Jurkat, Clone E6-1 (cell line): Measurements from ENCODE around the gene CCDC34.
"Not testable (repeated sequence)": the region's sequence is repeated elsewhere in the genome, so short reads cannot be mapped to it uniquely, and the experiment has no call there.

Experiments used
- DNase-seq: peaks from one replicate; pipeline ENCODE4 v3.0.0-alpha.2; 2011; ENCODE audit warnings: low read depth, low spot score
- H3K4me3 ChIP-seq: 2 replicates; pipeline ENCODE4 v1.5.1; 2011; ENCODE audit warnings: mild to moderate bottlenecking, low read length, control low read depth, moderate library complexity

CCDC34 gene

GRCh38 chr11:27371489-27371888 is 8.5 kb upstream of the CCDC34 start:
- H3K4me3 ChIP-seq, result no peak overlapping the region
- DNase-seq, result no peak

- DNase-seq, result no peak
- H3K4me3 ChIP-seq, result no peak overlapping the region
These were observed 7.4 kb upstream of the CCDC34 start for GRCh38 chr11:27370374-27370773.

- DNase-seq, result no peak
- no peak overlapping the region for H3K4me3 ChIP-seq
These were observed 4.9 kb upstream of the CCDC34 start for GRCh38 chr11:27367881-27368280.

- no peak for DNase-seq
- H3K4me3 ChIP-seq, result peak overlapping the region; percentile 86
These were observed 632 bp upstream of the CCDC34 start for GRCh38 chr11:27363576-27364117.

- DNase-seq, result no peak
- H3K4me3 ChIP-seq, result peak overlapping the region; percentile 86
These were observed 1.2 kb downstream of the CCDC34 start for GRCh38 chr11:27361649-27362431.

- DNase-seq, result no peak
- no peak overlapping the region for H3K4me3 ChIP-seq
These were observed 4.7 kb downstream of the CCDC34 start for GRCh38 chr11:27358296-27358695.

- DNase-seq, result no peak
These were observed 5.8 kb downstream of the CCDC34 start for GRCh38 chr11:27357250-27357649.

GRCh38 chr11:27356624-27357222 is 6.3 kb downstream of the CCDC34 start:
- no peak overlapping the region for H3K4me3 ChIP-seq
- DNase-seq, result no peak

More at GRCh38 chr11:27357250-27357649, 5.8 kb downstream of the CCDC34 start:
- no peak overlapping the region for H3K4me3 ChIP-seq

GRCh38 chr11:27355575-27356104 is 7.4 kb downstream of the CCDC34 start:
- DNase-seq, result no peak
- H3K4me3 ChIP-seq, result no peak overlapping the region

GRCh38 chr11:27354359-27354965 is 8.6 kb downstream of the CCDC34 start:
- H3K4me3 ChIP-seq, result no peak overlapping the region
- no peak for DNase-seq

- H3K4me3 ChIP-seq, result no peak overlapping the region
- no peak for DNase-seq
These were observed 9.2 kb downstream of the CCDC34 start for GRCh38 chr11:27353593-27354358.

GRCh38 chr11:27352781-27353180 is 10.2 kb downstream of the CCDC34 start:
- H3K4me3 ChIP-seq, result no peak overlapping the region
- DNase-seq, result no peak

- DNase-seq, result no peak
- no peak overlapping the region for H3K4me3 ChIP-seq
These were observed 12.5 kb downstream of the CCDC34 start for GRCh38 chr11:27350511-27350910.

GRCh38 chr11:27349919-27350318 is 13.1 kb downstream of the CCDC34 start:
- H3K4me3 ChIP-seq, result no peak overlapping the region
- DNase-seq, result no peak

GRCh38 chr11:27348340-27348873 is 14.6 kb downstream of the CCDC34 start:
- H3K4me3 ChIP-seq, result no peak overlapping the region

GRCh38 chr11:27347359-27348339 is 15.4 kb downstream of the CCDC34 start:
- no peak overlapping the region for H3K4me3 ChIP-seq
- DNase-seq, result no peak

More at GRCh38 chr11:27348340-27348873, 14.6 kb downstream of the CCDC34 start:
- DNase-seq, result no peak

GRCh38 chr11:27339941-27340340 is 23.1 kb downstream of the CCDC34 start:
- DNase-seq, result no peak
- H3K4me3 ChIP-seq, result no peak overlapping the region

GRCh38 chr11:27334764-27335163 is 28.3 kb downstream of the CCDC34 start:
- not testable (repeated sequence) for DNase-seq, H3K4me3 ChIP-seq
